ENCODE results near the gene KIAA1671.

KIAA1671 gene

GRCh38 chr22:25032066-25032465, 79.5 kb downstream of the KIAA1671 start:
- in situ Hi-C loops (cut with HindIII; ENCODE audit: low sequenced_read_pairs): no loop called here

- in situ Hi-C loops (cut with HindIII; ENCODE audit: low sequenced_read_pairs): no loop called here
These were observed 83.2 kb downstream of the KIAA1671 start for GRCh38 chr22:25035715-25036114.

DNA sequence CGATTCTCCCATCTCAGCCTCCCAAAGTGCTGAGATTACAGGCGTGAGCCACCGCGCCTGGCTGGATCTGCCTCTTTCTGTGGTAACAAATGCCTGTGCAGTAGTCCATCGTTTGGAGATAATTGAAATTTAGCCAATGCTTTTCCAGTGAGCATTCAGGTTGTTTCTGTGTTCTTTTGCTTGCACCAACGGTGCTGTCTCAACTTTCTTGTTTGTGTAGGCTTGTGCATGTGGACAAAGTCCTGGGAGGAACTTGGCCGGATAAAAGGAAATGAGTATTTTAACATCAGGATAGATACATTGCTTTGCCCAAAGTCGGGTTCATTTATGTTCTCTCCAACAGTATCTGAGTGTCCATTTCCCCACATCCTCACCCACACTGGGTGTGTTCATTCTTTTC, 85.7 kb downstream of the KIAA1671 start:
- in situ Hi-C loops (cut with HindIII; ENCODE audit: low sequenced_read_pairs): no loop called here

GRCh38 chr22:25038771-25039170, 86.3 kb downstream of the KIAA1671 start:
- in situ Hi-C loops (cut with HindIII; ENCODE audit: low sequenced_read_pairs): no loop called here

DNA sequence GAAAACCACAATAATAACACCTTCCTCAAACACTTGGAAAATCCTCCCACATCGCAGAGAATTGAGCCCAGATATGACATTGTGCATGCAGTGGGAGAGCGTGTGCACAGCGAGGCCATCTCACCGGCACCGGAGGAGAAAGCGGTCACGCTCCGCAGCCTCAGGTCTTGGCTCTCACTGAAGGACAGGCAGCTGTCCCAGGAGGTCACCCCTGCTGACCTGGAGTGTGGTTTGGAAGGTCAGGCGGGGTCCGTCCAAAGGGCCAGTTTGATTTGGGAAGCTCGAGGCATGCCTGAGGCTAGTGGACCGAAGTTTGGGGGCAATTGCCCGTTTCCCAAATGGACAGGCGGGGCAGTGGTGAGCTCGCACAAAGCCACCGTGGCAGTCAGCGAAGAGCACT, 86.7 kb downstream of the KIAA1671 start:
- in situ Hi-C loops (cut with HindIII; ENCODE audit: low sequenced_read_pairs): no loop called here

GRCh38 chr22:25039754-25040153, 87.2 kb downstream of the KIAA1671 start:
- in situ Hi-C loops (cut with HindIII; ENCODE audit: low sequenced_read_pairs): loop anchor here (5.0 kb wide), 1 partner anchor 92 kb away; the partner anchor contains the start of gene LHFPL7

- in situ Hi-C loops (cut with HindIII; ENCODE audit: low sequenced_read_pairs): no loop called here
These were observed 92.6 kb downstream of the KIAA1671 start for GRCh38 chr22:25045159-25045558.

GRCh38 chr22:25048071-25048470, 95.6 kb downstream of the KIAA1671 start:
- in situ Hi-C loops (cut with HindIII; ENCODE audit: low sequenced_read_pairs): no loop called here

DNA sequence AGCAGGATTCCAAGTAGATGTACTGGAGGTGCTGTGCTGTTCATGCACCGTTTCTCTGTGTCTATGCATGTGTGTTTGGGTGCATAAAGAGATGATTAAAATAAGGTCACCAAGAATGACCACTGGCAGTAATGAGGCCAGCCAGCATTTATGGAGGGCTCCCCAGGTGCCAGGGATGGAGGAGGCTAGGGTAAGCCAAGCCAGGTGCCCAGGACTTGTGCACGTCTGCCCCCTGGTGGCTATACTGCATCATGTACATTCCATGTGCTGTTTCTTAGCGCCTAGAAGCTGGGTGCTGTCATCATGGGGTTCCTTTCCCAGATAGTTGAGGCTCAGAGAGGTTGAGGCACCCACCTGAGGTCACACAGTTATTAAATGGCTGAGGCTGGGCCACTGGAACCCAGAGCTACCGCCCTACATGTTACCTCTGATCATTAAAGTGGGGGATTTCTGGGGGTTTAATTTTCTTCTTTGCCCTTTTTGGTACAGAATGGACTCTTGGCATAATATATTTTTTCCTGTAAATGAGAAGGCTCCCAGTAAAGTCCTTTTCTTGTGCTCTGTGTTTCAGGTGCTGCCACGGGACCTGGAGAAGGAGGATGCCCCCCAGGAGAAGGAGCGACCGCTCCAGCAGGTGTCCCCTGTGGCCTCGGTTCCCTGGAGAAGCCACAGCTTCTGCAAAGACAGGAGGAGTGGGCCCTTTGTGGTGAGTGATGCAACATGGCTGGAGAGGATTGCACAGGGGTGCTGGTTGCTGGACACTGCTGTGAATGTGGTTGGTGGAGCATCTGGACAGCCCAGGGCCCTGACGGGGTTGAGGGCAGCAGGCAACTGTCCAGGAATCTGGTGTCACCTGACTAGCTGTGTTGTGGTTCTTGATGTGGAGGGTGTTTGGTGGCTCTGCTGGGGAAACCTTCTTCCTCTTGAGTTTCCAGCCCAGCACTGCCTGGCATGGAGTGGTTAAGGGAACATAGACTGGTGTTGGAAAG, 96.4 kb downstream of the KIAA1671 start:
- in situ Hi-C loops (cut with HindIII; ENCODE audit: low sequenced_read_pairs): no loop called here

GRCh38 chr22:25049770-25050169, 97.3 kb downstream of the KIAA1671 start:
- in situ Hi-C loops (cut with HindIII; ENCODE audit: low sequenced_read_pairs): no loop called here

GRCh38 chr22:25050566-25050965, 98.0 kb downstream of the KIAA1671 start:
- in situ Hi-C loops (cut with HindIII; ENCODE audit: low sequenced_read_pairs): no loop called here

DNA sequence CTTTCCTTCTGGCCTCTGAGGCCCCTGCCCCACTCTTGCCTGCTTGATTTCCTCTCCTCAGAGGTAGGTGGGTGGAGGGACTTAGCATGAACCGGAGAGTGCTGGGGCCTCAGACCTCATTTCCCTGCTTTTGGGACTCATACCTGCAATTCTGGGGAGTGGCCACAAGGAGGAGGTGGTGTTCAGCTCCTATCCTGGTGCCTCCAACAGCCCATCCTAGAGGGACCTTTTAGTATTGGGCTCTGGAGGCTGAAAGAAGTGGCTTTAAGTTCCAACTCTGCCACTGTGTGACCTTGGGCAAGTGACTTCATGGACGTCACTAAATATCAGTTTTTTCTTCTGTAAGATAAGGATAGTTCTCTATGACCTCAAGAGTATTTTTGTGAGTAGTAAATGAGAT, 98.6 kb downstream of the KIAA1671 start:
- in situ Hi-C loops (cut with HindIII; ENCODE audit: low sequenced_read_pairs): no loop called here

GRCh38 chr22:25051983-25052710, 99.6 kb downstream of the KIAA1671 start:
- in situ Hi-C loops (cut with HindIII; ENCODE audit: low sequenced_read_pairs): no loop called here

DNA sequence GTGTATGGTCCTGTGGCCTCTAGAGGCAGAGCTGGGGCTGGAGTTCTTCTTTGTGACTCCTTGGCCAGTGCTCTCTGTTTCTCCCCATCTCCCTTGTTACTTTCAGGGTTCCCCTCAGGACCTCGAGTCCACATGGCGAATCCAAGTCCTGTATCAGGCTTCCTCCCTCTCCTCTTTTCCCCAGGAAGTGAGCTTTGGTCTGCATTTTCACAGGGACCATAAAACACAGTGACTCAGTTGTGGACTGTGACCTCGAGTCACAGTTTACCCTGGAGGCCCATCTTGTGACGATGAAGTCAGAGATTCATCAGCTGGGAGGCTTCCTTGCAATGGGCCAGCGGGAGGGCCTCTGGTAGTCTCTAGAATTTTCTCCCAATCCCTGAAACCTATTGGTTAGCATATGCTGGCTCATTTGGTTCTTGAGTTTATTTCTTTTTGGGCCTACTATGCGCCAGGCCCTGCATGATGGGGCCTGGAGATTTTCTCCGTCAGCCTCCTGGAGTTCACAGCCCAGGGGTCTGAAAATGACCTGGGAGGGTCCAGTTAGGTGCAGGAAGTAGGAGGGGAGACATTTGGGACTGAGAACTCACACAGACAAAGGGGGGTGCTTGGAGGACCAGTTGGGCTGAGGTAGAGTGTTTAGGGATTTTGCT, 100.8 kb downstream of the KIAA1671 start:
- in situ Hi-C loops (cut with HindIII; ENCODE audit: low sequenced_read_pairs): no loop called here

- in situ Hi-C loops (cut with HindIII; ENCODE audit: low sequenced_read_pairs): no loop called here
These were observed 102.5 kb downstream of the KIAA1671 start for GRCh38 chr22:25054943-25055511.

GRCh38 chr22:25057013-25057881, 104.7 kb downstream of the KIAA1671 start:
- in situ Hi-C loops (cut with HindIII; ENCODE audit: low sequenced_read_pairs): no loop called here

DNA sequence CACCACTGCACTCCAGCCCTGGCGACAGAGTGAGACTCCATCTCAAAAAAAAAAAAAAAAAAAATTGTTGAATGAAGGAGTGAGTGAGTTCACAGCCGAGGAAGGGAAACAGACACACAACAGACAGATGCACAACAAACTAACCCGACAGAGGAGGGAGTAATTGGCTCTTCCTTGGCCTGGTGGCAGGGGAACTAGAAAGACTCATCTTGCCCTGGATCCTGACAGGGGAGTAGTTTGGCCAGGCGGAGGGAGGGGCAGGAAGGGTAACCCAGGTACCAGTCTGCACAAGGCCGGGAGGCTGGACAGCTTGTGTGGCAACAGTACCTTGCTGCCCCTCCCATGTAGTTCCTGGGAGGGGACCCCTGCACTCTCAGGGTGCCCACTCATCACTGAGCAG, 106.9 kb downstream of the KIAA1671 start:
- in situ Hi-C loops (cut with HindIII; ENCODE audit: low sequenced_read_pairs): no loop called here

GRCh38 chr22:25060522-25061071, 108.1 kb downstream of the KIAA1671 start:
- in situ Hi-C loops (cut with HindIII; ENCODE audit: low sequenced_read_pairs): no loop called here

DNA sequence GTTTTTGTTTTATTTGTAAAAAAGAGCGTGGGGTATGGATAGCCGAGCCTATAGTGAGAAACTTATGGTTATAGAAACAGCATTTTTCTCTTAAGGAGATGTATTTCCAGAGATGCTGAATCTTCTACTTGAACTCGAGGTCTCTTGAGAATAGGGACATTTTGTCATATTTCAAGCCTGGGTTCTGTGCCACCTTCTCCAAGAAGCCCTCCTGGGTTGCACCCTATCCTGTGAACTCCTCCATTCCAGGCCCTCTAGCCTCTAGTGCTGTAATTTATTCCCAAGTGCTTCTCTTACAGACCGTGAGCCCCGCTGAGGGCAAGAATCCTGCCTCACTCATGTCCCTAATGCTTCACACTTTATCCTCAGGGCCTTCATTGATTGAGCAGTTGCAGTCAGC, 108.6 kb downstream of the KIAA1671 start:
- in situ Hi-C loops (cut with HindIII; ENCODE audit: low sequenced_read_pairs): no loop called here

Data from endothelial cell of hepatic sinusoid (primary cell).